CD4-positive, CD25-positive, alpha-beta regulatory T cell (primary cell): ENCODE data around the gene CACFD1. TPM values are rescaled to one million over a fixed set of nuclear protein-coding genes. Genes with fewer than 3 reads are reported as not detected.

Source experiments
- ATAC-seq, 2 donors: fragments of 150-1000 bp; cut with Tn5 transposase; one replicate each; pipeline ENCODE4 v1.10.0; 2021; ENCODE audit warnings: low read depth in 2 of 2, moderate number of reproducible peaks in 2 of 2, moderate library complexity in 1 of 2
- DNase-seq, 3 donors: peaks; one replicate each; pipeline versions ENCODE4 v3.0.0 to v3.0.0-alpha.2; 2012 to 2022; ENCODE audit warnings: mixed read lengths in 1 of 3
- H3K27ac ChIP-seq: one replicate; pipeline ENCODE4 v1.7.0; 2013; ENCODE audit warnings: mild to moderate bottlenecking, low read length; ENCODE audit not compliant: insufficient read depth, poor library complexity, severe bottlenecking
- H3K27me3 ChIP-seq: one replicate; pipeline ENCODE4 v1.7.0; 2013; ENCODE audit warnings: low read length; ENCODE audit not compliant: control insufficient read depth, insufficient read depth
- H3K36me3 ChIP-seq: one replicate; pipeline ENCODE4 v1.7.0; 2013; ENCODE audit warnings: mild to moderate bottlenecking, low read length, moderate library complexity; ENCODE audit not compliant: control insufficient read depth, insufficient read depth
- H3K4me1 ChIP-seq: 2 replicates; pipeline ENCODE4 v1.7.0; 2013; ENCODE audit warnings: mild to moderate bottlenecking, low read length; ENCODE audit not compliant: insufficient read depth, control insufficient read depth, poor library complexity, severe bottlenecking
- H3K4me3 ChIP-seq: one replicate; pipeline ENCODE4 v1.7.0; 2013; ENCODE audit warnings: low read depth, mild to moderate bottlenecking, low read length, moderate library complexity
- H3K9me3 ChIP-seq, 2 experiments: 1 replicate in 1 of 2; 2 replicates in 1 of 2; pipeline ENCODE4 v1.7.0; 2013; ENCODE audit warnings: low read length in 2 of 2, mild to moderate bottlenecking in 1 of 2, moderate library complexity in 1 of 2; ENCODE audit not compliant: control insufficient read depth in 2 of 2
- H3K27ac Mint-ChIP-seq, 3 donors: one replicate each; pipeline ENCODE4 v1.8.0; 2020 to 2022; ENCODE audit warnings: mild to moderate bottlenecking in 3 of 3, mixed read lengths in 3 of 3, moderate library complexity in 2 of 3
- H3K27me3 Mint-ChIP-seq: one replicate; pipeline ENCODE4 v1.8.0; 2022; ENCODE audit warnings: mild to moderate bottlenecking, mixed read lengths
- H3K36me3 Mint-ChIP-seq: one replicate; pipeline ENCODE4 v1.8.0; 2020; ENCODE audit warnings: mixed read lengths
- H3K4me1 Mint-ChIP-seq, 4 donors: one replicate each; pipeline ENCODE4 v1.8.0; 2020 to 2022; ENCODE audit warnings: mixed read lengths in 4 of 4, mild to moderate bottlenecking in 1 of 4
- H3K4me3 Mint-ChIP-seq, 4 donors: one replicate each; pipeline ENCODE4 v1.8.0; 2020 to 2022; ENCODE audit warnings: mild to moderate bottlenecking in 4 of 4, mixed read lengths in 4 of 4, moderate library complexity in 3 of 4
- H3K9me3 Mint-ChIP-seq, 7 donors: one replicate each; pipeline ENCODE4 v1.8.0; 2020 to 2022; ENCODE audit warnings: mixed read lengths in 7 of 7, mild to moderate bottlenecking in 3 of 7, moderate library complexity in 2 of 7
- polyA plus RNA-seq, 4 donors: library from polyadenylated mRNA; unstranded; fragments of 300-500 nt; fragmentation: Illumina TruSeq; gene quantifications; one replicate each; pipeline ENCODE4 v1.2.3, GENCODE V29; 2021
- total RNA-seq: library from RNA; stranded (reverse); gene quantifications from one replicate; pipeline ENCODE4 v1.2.3, GENCODE V29; 2022

CACFD1 gene
- total and polyA plus RNA-seq, 5 donors from 2014 or later: 1.2 to 3.0 (median 1.8) TPM

- ATAC-seq: no peak
- Mint-ChIP-seq H3K27me3 (peaks cover 6% of the 10 kb centered on the region), H3K4me1 (peaks cover 0 to 8% (median 0%) of the 10 kb centered on the region in 4 donors), H3K9me3 (no peaks in the 10 kb centered on the region), H3K27ac (no peak overlapping the region), H3K4me3 (no peak overlapping the region), H3K36me3 (no peaks in the 10 kb centered on the region)
- no peak for DNase-seq
- Histone ChIP-seq H3K27ac (no peak overlapping the region), H3K27me3 (no peaks in the 10 kb centered on the region), H3K9me3 (no peaks in the 10 kb centered on the region), H3K4me3 (no peak overlapping the region), H3K4me1 (peaks cover 6% of the 10 kb centered on the region), H3K36me3 (no peaks in the 10 kb centered on the region)
Measured at GRCh38 chr9:133488686-133489252, 29.0 kb downstream of the CACFD1 start.

- no peaks in the 10 kb centered on the region for H3K9me3 ChIP-seq
- no peaks in the 10 kb centered on the region for H3K27me3 ChIP-seq
- H3K36me3 ChIP-seq: no peaks in the 10 kb centered on the region
- H3K27ac ChIP-seq: no peak overlapping the region
- no peaks in the 10 kb centered on the region for H3K9me3 Mint-ChIP-seq
- no peak overlapping the region for H3K4me3 Mint-ChIP-seq
- H3K27ac Mint-ChIP-seq: no peak overlapping the region
- peaks cover 6% of the 10 kb centered on the region for H3K4me1 ChIP-seq
- H3K4me3 ChIP-seq: no peak overlapping the region
- H3K36me3 Mint-ChIP-seq: no peaks in the 10 kb centered on the region
- no peak for DNase-seq
- no peak for ATAC-seq
- peaks cover 6% of the 10 kb centered on the region for H3K27me3 Mint-ChIP-seq
- H3K4me1 Mint-ChIP-seq: peaks cover 0 to 8% (median 0%) of the 10 kb centered on the region in 4 donors
Measured at GRCh38 chr9:133489253-133490190, 29.7 kb downstream of the CACFD1 start.

GRCh38 chr9:133490201-133490681 lies 30.5 kb downstream of the CACFD1 start:
- H3K36me3 ChIP-seq: no peaks in the 10 kb centered on the region
- H3K27ac ChIP-seq: no peak overlapping the region
- Mint-ChIP-seq H3K9me3 (no peaks in the 10 kb centered on the region), H3K36me3 (no peaks in the 10 kb centered on the region), H3K27me3 (peaks cover 6% of the 10 kb centered on the region), H3K4me3 (no peak overlapping the region), H3K27ac (no peak overlapping the region), H3K4me1 (peaks cover 0 to 8% (median 0%) of the 10 kb centered on the region in 4 donors)
- ATAC-seq (no peak), DNase-seq (no peak)
- H3K27me3 ChIP-seq: no peaks in the 10 kb centered on the region
- no peak overlapping the region for H3K4me3 ChIP-seq
- peaks cover 6% of the 10 kb centered on the region for H3K4me1 ChIP-seq
- no peaks in the 10 kb centered on the region for H3K9me3 ChIP-seq

GRCh38 chr9:133490865-133491655 lies 31.3 kb downstream of the CACFD1 start:
- peaks cover 3% of the 10 kb centered on the region for H3K4me1 ChIP-seq
- H3K27me3 ChIP-seq: no peaks in the 10 kb centered on the region
- DNase-seq: no peak
- Mint-ChIP-seq H3K27ac (no peak overlapping the region), H3K27me3 (peaks cover 5% of the 10 kb centered on the region), H3K36me3 (no peaks in the 10 kb centered on the region), H3K4me3 (no peak overlapping the region), H3K4me1 (peaks cover 0 to 7% (median 0%) of the 10 kb centered on the region in 4 donors), H3K9me3 (no peaks in the 10 kb centered on the region)
- H3K36me3 ChIP-seq: no peaks in the 10 kb centered on the region
- no peak overlapping the region for H3K27ac ChIP-seq
- ATAC-seq: no peak
- H3K4me3 ChIP-seq: no peak overlapping the region
- H3K9me3 ChIP-seq: no peaks in the 10 kb centered on the region

GRCh38 chr9:133491656-133491925 lies 31.8 kb downstream of the CACFD1 start:
- H3K27ac ChIP-seq: no peak overlapping the region
- Mint-ChIP-seq H3K9me3 (no peaks in the 10 kb centered on the region), H3K27ac (no peak overlapping the region), H3K36me3 (no peaks in the 10 kb centered on the region), H3K4me1 (peaks cover 0 to 2% (median 0%) of the 10 kb centered on the region in 4 donors), H3K27me3 (no peaks in the 10 kb centered on the region), H3K4me3 (no peak overlapping the region)
- no peaks in the 10 kb centered on the region for H3K4me1 ChIP-seq
- H3K27me3 ChIP-seq: no peaks in the 10 kb centered on the region
- ATAC-seq (no peak), DNase-seq (no peak)
- H3K36me3 ChIP-seq: no peaks in the 10 kb centered on the region
- no peaks in the 10 kb centered on the region for H3K9me3 ChIP-seq
- H3K4me3 ChIP-seq: no peak overlapping the region

- no peaks in the 10 kb centered on the region for H3K36me3 Mint-ChIP-seq
- H3K27me3 ChIP-seq: no peaks in the 10 kb centered on the region
- no peak for DNase-seq
Measured at GRCh38 chr9:133492061-133493021, 32.6 kb downstream of the CACFD1 start.

GRCh38 chr9:133493428-133493827 lies 33.6 kb downstream of the CACFD1 start:
- Histone ChIP-seq H3K4me1 (no peaks in the 10 kb centered on the region), H3K4me3 (no peak overlapping the region), H3K27me3 (no peaks in the 10 kb centered on the region), H3K27ac (no peak overlapping the region), H3K9me3 (no peaks in the 10 kb centered on the region), H3K36me3 (no peaks in the 10 kb centered on the region)
- Mint-ChIP-seq H3K27me3 (no peaks in the 10 kb centered on the region), H3K4me1 (no peaks in the 10 kb centered on the region), H3K9me3 (no peaks in the 10 kb centered on the region), H3K36me3 (no peaks in the 10 kb centered on the region), H3K27ac (no peak overlapping the region), H3K4me3 (no peak overlapping the region)
- ATAC-seq (no peak), DNase-seq (no peak)

More at GRCh38 chr9:133492061-133493021, 32.6 kb downstream of the CACFD1 start:
- Mint-ChIP-seq H3K27ac (no peak overlapping the region), H3K4me3 (no peak overlapping the region), H3K4me1 (no peaks in the 10 kb centered on the region), H3K27me3 (no peaks in the 10 kb centered on the region), H3K9me3 (no peaks in the 10 kb centered on the region)
- H3K4me1 ChIP-seq: no peaks in the 10 kb centered on the region
- no peak overlapping the region for H3K4me3 ChIP-seq
- no peaks in the 10 kb centered on the region for H3K9me3 ChIP-seq
- no peaks in the 10 kb centered on the region for H3K36me3 ChIP-seq
- H3K27ac ChIP-seq: no peak overlapping the region
- no peak for ATAC-seq
